Activated naive CD4-positive, alpha-beta T cell treated with anti-CD3 and anti-CD28 coated beads, Interleukin-2, amount 50 U/mL, for 72 hours (primary cell): Measurements from ENCODE around the gene ATCAY. TPM values are rescaled to one million over a fixed set of nuclear protein-coding genes. Genes with fewer than 3 reads are reported as not detected.

Experiments used
- ATAC-seq, 2 donors: fragments of 150-1000 bp; cut with Tn5 transposase; 2 replicates each; pipeline ENCODE4 v1.10.0; 2021; ENCODE audit warnings: mild to moderate bottlenecking in 2 of 2, moderate library complexity in 2 of 2
- DNase-seq, 2 donors: peaks; one replicate each; pipeline ENCODE4 v3.0.0; 2021 to 2022; ENCODE audit warnings: low spot score in 2 of 2
- H3K27ac Mint-ChIP-seq, 2 donors: one replicate each; pipeline ENCODE4 v1.8.0; 2022; ENCODE audit warnings: mild to moderate bottlenecking in 2 of 2, mixed read lengths in 2 of 2
- H3K36me3 Mint-ChIP-seq, 2 donors: one replicate each; pipeline ENCODE4 v1.8.0; 2022; ENCODE audit warnings: mixed read lengths in 2 of 2
- H3K9me3 Mint-ChIP-seq, 2 donors: one replicate each; pipeline ENCODE4 v1.8.0; 2022; ENCODE audit warnings: mixed read lengths in 2 of 2
- total RNA-seq, 2 donors: library from RNA; stranded (reverse); gene quantifications; one replicate each; pipeline ENCODE4 v1.2.3, GENCODE V29; 2022

ATCAY gene
- under 1 TPM in 1 of 2 donors, not detected in 1; 0.39 TPM for total RNA-seq

- no peak within 1 kb of the TSS for H3K27ac Mint-ChIP-seq
- H3K36me3 Mint-ChIP-seq: no peaks in the 10 kb centered on the region
- H3K9me3 Mint-ChIP-seq: no peaks in the 10 kb centered on the region
- no peak for DNase-seq
- ATAC-seq: peak in 1 of 2 donors; percentile 37
Measured at GRCh38 chr19:3880471-3881271, at the start of gene ATCAY. ATCAY (plus strand) TSS chr19:3880685; CDS start chr19:3885768, 5,083 bp downstream.

GRCh38 chr19:3831601-3832000, 48.9 kb upstream of the ATCAY start:
- no peak for DNase-seq
- Mint-ChIP-seq H3K36me3 (no peaks in the 10 kb centered on the region), H3K9me3 (no peaks in the 10 kb centered on the region), H3K27ac (no peak overlapping the region)
- ATAC-seq: no peak

GRCh38 chr19:3832001-3832400, 48.5 kb upstream of the ATCAY start:
- H3K36me3 Mint-ChIP-seq: no peaks in the 10 kb centered on the region
- H3K9me3 Mint-ChIP-seq: no peaks in the 10 kb centered on the region
- DNase-seq (no peak), ATAC-seq (no peak)
- H3K27ac Mint-ChIP-seq: no peak overlapping the region

- ATAC-seq (no peak), DNase-seq (no peak)
- no peak overlapping the region for H3K27ac Mint-ChIP-seq
- peaks cover 0 to 4% of the 10 kb centered on the region in 2 donors for H3K9me3 Mint-ChIP-seq
- peaks cover 0 to 4% of the 10 kb centered on the region in 2 donors for H3K36me3 Mint-ChIP-seq
Measured at GRCh38 chr19:3833578-3834348, 46.7 kb upstream of the ATCAY start.

GRCh38 chr19:3834349-3835054, 46.0 kb upstream of the ATCAY start:
- peaks cover 0 to 4% of the 10 kb centered on the region in 2 donors for H3K36me3 Mint-ChIP-seq
- H3K27ac Mint-ChIP-seq: no peak overlapping the region
- H3K9me3 Mint-ChIP-seq: peaks cover 0 to 4% of the 10 kb centered on the region in 2 donors
- DNase-seq (no peak), ATAC-seq (no peak)

- H3K27ac Mint-ChIP-seq: no peak overlapping the region
- H3K36me3 Mint-ChIP-seq: peaks cover 0 to 4% of the 10 kb centered on the region in 2 donors
- peaks cover 0 to 4% of the 10 kb centered on the region in 2 donors for H3K9me3 Mint-ChIP-seq
- DNase-seq (no peak), ATAC-seq (no peak)
Measured at GRCh38 chr19:3835055-3835435, 45.4 kb upstream of the ATCAY start.

- ATAC-seq: peak in 1 of 2 donors; percentile 45
- no peak for DNase-seq
- H3K36me3 Mint-ChIP-seq: peaks cover 0 to 4% of the 10 kb centered on the region in 2 donors
Measured at GRCh38 chr19:3836887-3837286, 43.6 kb upstream of the ATCAY start.

GRCh38 chr19:3837332-3837731, 43.2 kb upstream of the ATCAY start:
- no peak for DNase-seq
- H3K36me3 Mint-ChIP-seq: peaks cover 0 to 4% of the 10 kb centered on the region in 2 donors
- H3K9me3 Mint-ChIP-seq: peaks cover 0 to 4% of the 10 kb centered on the region in 2 donors
- no peak for ATAC-seq
- no peak overlapping the region for H3K27ac Mint-ChIP-seq

More at GRCh38 chr19:3836887-3837286, 43.6 kb upstream of the ATCAY start:
- Mint-ChIP-seq H3K9me3 (peaks cover 0 to 4% of the 10 kb centered on the region in 2 donors), H3K27ac (no peak overlapping the region)

GRCh38 chr19:3837922-3838321, 42.6 kb upstream of the ATCAY start:
- Mint-ChIP-seq H3K27ac (no peak overlapping the region), H3K9me3 (peaks cover 0 to 4% of the 10 kb centered on the region in 2 donors), H3K36me3 (peaks cover 0 to 4% of the 10 kb centered on the region in 2 donors)
- DNase-seq (no peak), ATAC-seq (no peak)

GRCh38 chr19:3838661-3839060, 41.8 kb upstream of the ATCAY start:
- DNase-seq: no peak
- no peak for ATAC-seq
- peaks cover 0 to 4% of the 10 kb centered on the region in 2 donors for H3K9me3 Mint-ChIP-seq
- peaks cover 0 to 4% of the 10 kb centered on the region in 2 donors for H3K36me3 Mint-ChIP-seq
- no peak overlapping the region for H3K27ac Mint-ChIP-seq

- no peak for ATAC-seq
- DNase-seq: no peak
- Mint-ChIP-seq H3K9me3 (peaks cover 0 to 4% of the 10 kb centered on the region in 2 donors), H3K36me3 (peaks cover 0 to 4% of the 10 kb centered on the region in 2 donors), H3K27ac (peak overlapping the region in 1 of 2 donors; percentile 69)
Measured at GRCh38 chr19:3839941-3840340, 40.5 kb upstream of the ATCAY start.

- Mint-ChIP-seq H3K9me3 (peaks cover 0 to 4% of the 10 kb centered on the region in 2 donors), H3K36me3 (peaks cover 0 to 4% of the 10 kb centered on the region in 2 donors), H3K27ac (no peak overlapping the region)
- no peak for DNase-seq
- no peak for ATAC-seq
Measured at GRCh38 chr19:3840804-3841203, 39.7 kb upstream of the ATCAY start.

- no peak overlapping the region for H3K27ac Mint-ChIP-seq
- H3K9me3 Mint-ChIP-seq: peaks cover 0 to 1% of the 10 kb centered on the region in 2 donors
- peaks cover 0 to 4% of the 10 kb centered on the region in 2 donors for H3K36me3 Mint-ChIP-seq
- ATAC-seq (no peak), DNase-seq (no peak)
Measured at GRCh38 chr19:3842948-3843347, 37.5 kb upstream of the ATCAY start.

- DNase-seq (no peak), ATAC-seq (no peak)
- no peaks in the 10 kb centered on the region for H3K9me3 Mint-ChIP-seq
- H3K36me3 Mint-ChIP-seq: no peaks in the 10 kb centered on the region
- H3K27ac Mint-ChIP-seq: no peak overlapping the region
Measured at GRCh38 chr19:3844596-3844995, 35.9 kb upstream of the ATCAY start.

GRCh38 chr19:3849092-3849491, 31.4 kb upstream of the ATCAY start:
- peaks cover 4 to 17% of the 10 kb centered on the region in 2 donors for H3K9me3 Mint-ChIP-seq
- peak; percentile 46 to 74 for ATAC-seq
- peak in 1 of 2 donors; percentile 26 for DNase-seq
- peaks cover 5 to 27% of the 10 kb centered on the region in 2 donors for H3K36me3 Mint-ChIP-seq
- H3K27ac Mint-ChIP-seq: no peak overlapping the region

- no peak for ATAC-seq
- peaks cover 4 to 17% of the 10 kb centered on the region in 2 donors for H3K9me3 Mint-ChIP-seq
Measured at GRCh38 chr19:3849787-3850186, 30.7 kb upstream of the ATCAY start.

More at GRCh38 chr19:3849787-3850186, 30.7 kb upstream of the ATCAY start:
- Mint-ChIP-seq H3K36me3 (peaks cover 5 to 27% of the 10 kb centered on the region in 2 donors), H3K27ac (no peak overlapping the region)
- DNase-seq: no peak
